ENCODE measurements around the gene LYSMD1.

LYSMD1 gene

DNA sequence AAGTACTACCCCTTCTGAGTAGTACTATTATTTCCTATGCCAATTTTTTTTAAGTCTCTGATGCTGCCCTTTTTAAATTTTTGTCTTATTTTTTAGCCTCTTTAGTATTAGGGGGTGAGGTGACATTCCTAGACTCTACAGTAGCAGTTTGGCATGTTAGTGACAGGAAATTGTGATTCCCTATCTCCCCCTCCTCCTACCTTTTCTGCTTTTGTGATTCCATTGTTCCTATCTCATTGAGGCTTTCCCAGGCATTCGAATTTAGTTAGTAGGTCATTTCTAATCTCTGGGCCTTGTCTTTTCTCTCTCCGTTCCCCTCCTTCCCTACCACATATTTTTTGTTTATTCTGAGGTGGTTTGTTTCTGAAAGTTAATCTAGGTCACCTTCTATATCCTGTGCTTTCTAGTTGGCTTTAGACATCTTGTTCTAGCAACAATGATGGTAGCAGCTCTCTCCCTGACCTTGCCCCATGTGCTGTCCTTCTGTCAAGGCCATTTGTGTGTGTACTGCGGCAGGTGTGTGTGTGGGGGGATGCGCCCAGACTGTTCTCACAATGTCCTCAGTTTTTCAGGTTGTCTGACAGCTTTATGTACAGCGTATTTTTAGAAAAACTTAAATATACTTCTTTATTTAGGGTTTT lies 40.8 kb downstream of the LYSMD1 start:
- Histone ChIP-seq H3K27ac (ENCODE audit: low read length) (no peak overlapping the region), H3K36me3 (ENCODE audit: insufficient read depth, low read length) (no peaks in the 10 kb centered on the region), H3K9me3 (ENCODE audit: insufficient read depth, low read length, severe bottlenecking) (no peaks in the 10 kb centered on the region), H3K4me1 (ENCODE audit: insufficient read depth, low read length) (no peaks in the 10 kb centered on the region), H3K79me2 (ENCODE audit: insufficient read depth, low read length) (no peaks in the 10 kb centered on the region), H3K4me3 (ENCODE audit: low read depth in 1 of 2, low read length in 2 of 2) (no peak overlapping the region), H3K27me3 (ENCODE audit: insufficient read depth, low read length, poor library complexity) (no peaks in the 10 kb centered on the region), H3K9ac (ENCODE audit: low read depth, low read length) (no peak overlapping the region), H3K4me2 (ENCODE audit: insufficient read depth, low read length) (no peak overlapping the region), H4K20me1 (ENCODE audit: insufficient read depth, low read length) (no peaks in the 10 kb centered on the region), H2AFZ (ENCODE audit: low read depth, low read length) (no peak overlapping the region)
- ATAC-seq (ENCODE audit: insufficient read depth, low read depth) (no peak), DNase-seq (no peak)
- TF ChIP-seq, protein P1, sequence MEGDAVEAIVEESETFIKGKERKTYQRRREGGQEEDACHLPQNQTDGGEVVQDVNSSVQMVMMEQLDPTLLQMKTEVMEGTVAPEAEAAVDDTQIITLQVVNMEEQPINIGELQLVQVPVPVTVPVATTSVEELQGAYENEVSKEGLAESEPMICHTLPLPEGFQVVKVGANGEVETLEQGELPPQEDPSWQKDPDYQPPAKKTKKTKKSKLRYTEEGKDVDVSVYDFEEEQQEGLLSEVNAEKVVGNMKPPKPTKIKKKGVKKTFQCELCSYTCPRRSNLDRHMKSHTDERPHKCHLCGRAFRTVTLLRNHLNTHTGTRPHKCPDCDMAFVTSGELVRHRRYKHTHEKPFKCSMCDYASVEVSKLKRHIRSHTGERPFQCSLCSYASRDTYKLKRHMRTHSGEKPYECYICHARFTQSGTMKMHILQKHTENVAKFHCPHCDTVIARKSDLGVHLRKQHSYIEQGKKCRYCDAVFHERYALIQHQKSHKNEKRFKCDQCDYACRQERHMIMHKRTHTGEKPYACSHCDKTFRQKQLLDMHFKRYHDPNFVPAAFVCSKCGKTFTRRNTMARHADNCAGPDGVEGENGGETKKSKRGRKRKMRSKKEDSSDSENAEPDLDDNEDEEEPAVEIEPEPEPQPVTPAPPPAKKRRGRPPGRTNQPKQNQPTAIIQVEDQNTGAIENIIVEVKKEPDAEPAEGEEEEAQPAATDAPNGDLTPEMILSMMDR (IDR thresholded peaks at IDR 0.05; ENCODE audit: borderline replicate concordance, extremely low read depth, low read length, poor library complexity, severe bottlenecking) = no peak
- no peak for TF ChIP-seq EZH2 (IDR thresholded peaks at IDR 0.05; ENCODE audit: borderline replicate concordance, low read depth, low read length, severe bottlenecking)

DNA sequence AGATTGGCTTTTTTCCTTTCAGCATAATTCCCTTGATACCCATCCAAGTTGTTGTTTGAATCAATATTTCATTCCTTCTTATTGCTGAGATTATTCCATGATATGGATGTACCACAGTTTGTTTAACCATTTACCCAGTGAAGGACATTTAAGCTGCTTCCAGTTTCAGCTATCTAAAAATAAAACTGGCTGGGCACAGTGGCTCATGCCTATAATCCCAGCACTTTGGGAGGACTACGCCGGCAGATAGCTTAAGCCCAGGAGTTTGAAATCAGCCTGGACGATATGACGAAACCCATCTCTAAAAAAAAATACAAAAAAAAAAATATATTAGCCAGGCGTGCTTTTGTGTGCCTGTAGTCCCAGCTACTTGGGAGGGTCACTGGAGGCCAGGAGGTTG lies 51.8 kb downstream of the LYSMD1 start:
- DNase-seq = no peak
- no peak for TF ChIP-seq EZH2 (IDR thresholded peaks at IDR 0.05; ENCODE audit: borderline replicate concordance, low read depth, low read length, severe bottlenecking)
- TF ChIP-seq, protein P1 (IDR thresholded peaks at IDR 0.05; ENCODE audit: borderline replicate concordance, extremely low read depth, low read length, poor library complexity, severe bottlenecking) = no peak
- H3K9ac ChIP-seq (ENCODE audit: low read depth, low read length) = no peak overlapping the region
- no peaks in the 10 kb centered on the region for H3K4me1 ChIP-seq (ENCODE audit: insufficient read depth, low read length)
- no peaks in the 10 kb centered on the region for H3K9me3 ChIP-seq (ENCODE audit: insufficient read depth, low read length, severe bottlenecking)
- H3K27ac ChIP-seq (ENCODE audit: low read length) = no peak overlapping the region
- no peak overlapping the region for H2AFZ ChIP-seq (ENCODE audit: low read depth, low read length)
- H3K79me2 ChIP-seq (ENCODE audit: insufficient read depth, low read length) = no peaks in the 10 kb centered on the region
- no peak for ATAC-seq (ENCODE audit: insufficient read depth, low read depth)
- H3K4me2 ChIP-seq (ENCODE audit: insufficient read depth, low read length) = no peak overlapping the region
- H3K36me3 ChIP-seq (ENCODE audit: insufficient read depth, low read length) = peaks cover 10% of the 10 kb centered on the region
- no peaks in the 10 kb centered on the region for H3K27me3 ChIP-seq (ENCODE audit: insufficient read depth, low read length, poor library complexity)
- H3K4me3 ChIP-seq (ENCODE audit: low read depth in 1 of 2, low read length in 2 of 2) = no peak overlapping the region
- H4K20me1 ChIP-seq (ENCODE audit: insufficient read depth, low read length) = no peaks in the 10 kb centered on the region

Data from DND-41 (cell line).